Suppressor macrophage (primary cell): Measurements from ENCODE around the gene IQCM.
A peak's percentile ranks its signal among the peaks of the same experiment; 100 is the strongest.
"Not testable (repeated sequence)": the region's sequence is repeated elsewhere in the genome, so short reads cannot be mapped to it uniquely, and the experiment has no call there.

Experiments used
- DNase-seq, 4 experiments: peaks; one replicate each; pipeline ENCODE4 v3.0.0-alpha.2; 2020 to 2022

IQCM gene

GRCh38 chr4:149426461-149426860 is 389.2 kb downstream of the IQCM start:
- no peak for DNase-seq

- DNase-seq, result no peak
These were observed 406.1 kb downstream of the IQCM start for GRCh38 chr4:149409555-149409962.

- DNase-seq, result no peak
These were observed 406.5 kb downstream of the IQCM start for GRCh38 chr4:149409146-149409545.

- DNase-seq, result no peak
These were observed 411.5 kb downstream of the IQCM start for GRCh38 chr4:149404143-149404542.

- DNase-seq, result no peak
These were observed 412.6 kb downstream of the IQCM start for GRCh38 chr4:149403081-149403480.

- no peak for DNase-seq
These were observed 416.6 kb downstream of the IQCM start for GRCh38 chr4:149398993-149399392.

GRCh38 chr4:149370785-149371420 is 444.7 kb downstream of the IQCM start:
- DNase-seq, result peak in 3 of 4 experiments; percentile 6 to 30 (median 18)

- no peak for DNase-seq
These were observed 445.6 kb downstream of the IQCM start for GRCh38 chr4:149370002-149370401.

GRCh38 chr4:149353241-149353640 is 462.4 kb downstream of the IQCM start:
- no peak for DNase-seq

GRCh38 chr4:149349541-149349940 is 466.1 kb downstream of the IQCM start:
- no peak for DNase-seq

GRCh38 chr4:149347139-149347538 is 468.5 kb downstream of the IQCM start:
- no peak for DNase-seq

GRCh38 chr4:149345424-149345823 is 470.2 kb downstream of the IQCM start:
- DNase-seq, result no peak

- no peak for DNase-seq
These were observed 471.2 kb downstream of the IQCM start for GRCh38 chr4:149344436-149344835.

GRCh38 chr4:149343614-149344013 is 472.0 kb downstream of the IQCM start:
- no peak for DNase-seq

- not testable (repeated sequence) for DNase-seq
These were observed 474.5 kb downstream of the IQCM start for GRCh38 chr4:149341117-149341516.

GRCh38 chr4:149328161-149328560 is 487.5 kb downstream of the IQCM start:
- no peak for DNase-seq

GRCh38 chr4:149322203-149322602 is 493.4 kb downstream of the IQCM start:
- DNase-seq, result no peak

- no peak for DNase-seq
These were observed 494.2 kb downstream of the IQCM start for GRCh38 chr4:149321438-149321837.

GRCh38 chr4:149311076-149311475 is 504.6 kb downstream of the IQCM start:
- no peak for DNase-seq

- DNase-seq, result no peak
These were observed 509.1 kb downstream of the IQCM start for GRCh38 chr4:149306537-149306936.
